RWPE1 (cell line): ENCODE results near the gene AP2B1.
"Not testable (repeated sequence)": the region's sequence is repeated elsewhere in the genome, so short reads cannot be mapped to it uniquely, and the experiment has no call there.

Experiments used
- CTCF ChIA-PET: fragments of 350-600 bp; sonication (Branson Sonifier 250); formaldehyde crosslinking; extraction: SDS; loops from one replicate; lab custom pipeline; 2021; lab: Yijun Ruan, JAX
- POLR2A ChIA-PET: fragments of 400-600 bp; formaldehyde crosslinking; extraction: SDS; loops from one replicate; lab custom pipeline; 2020; ENCODE audit warnings: antibody characterized with exemption; ENCODE audit not compliant: low non-redundant PET; lab: Yijun Ruan, JAX
- DNase-seq: peaks from one replicate; pipeline ENCODE4 v3.0.0; 2012; ENCODE audit warnings: low spot score
- H3K27ac ChIP-seq: fragments of 450-650 bp; 2 replicates; pipeline ENCODE4 v1.5.1; 2017
- CTCF ChIP-seq: fragments of 450-650 bp; conservative IDR thresholded peaks from 2 replicates; pipeline ENCODE4 v1.5.1; 2017; ENCODE audit warnings: low read depth, mild to moderate bottlenecking

Gene AP2B1

GRCh38 chr17:35596530-35597233, 9.6 kb downstream of the AP2B1 start:
- CTCF ChIA-PET = interaction anchor here (0.6 to 0.7 kb wide), 2 partner anchors 129 to 340 kb away, joined by 3 read pairs; no protein-coding TSS in a partner anchor
- TF ChIP-seq CTCF = peak; percentile 37
- POLR2A ChIA-PET = interaction anchor here (0.6 kb wide), 1 partner anchor 31 kb away, joined by 3 read pairs; no protein-coding TSS in a partner anchor
- DNase-seq = no peak
- H3K27ac ChIP-seq = no peak overlapping the region

GRCh38 chr17:35597604-35598003, 10.5 kb downstream of the AP2B1 start:
- DNase-seq = no peak
- ChIA-PET CTCF (no interaction called here), POLR2A (no interaction called here)
- no peak for TF ChIP-seq CTCF
- H3K27ac ChIP-seq = no peak overlapping the region

- CTCF ChIA-PET = interaction anchor here (1.7 kb wide), 1 partner anchor 10 kb away, joined by 6 read pairs; no protein-coding TSS in a partner anchor
- no peak overlapping the region for H3K27ac ChIP-seq
- no peak for TF ChIP-seq CTCF
- POLR2A ChIA-PET = no interaction called here
- no peak for DNase-seq
Observed at GRCh38 chr17:35603674-35604073, 16.6 kb downstream of the AP2B1 start.

- TF ChIP-seq CTCF = no peak
- CTCF ChIA-PET = interaction anchor here (0.6 kb wide), 1 partner anchor 132 kb away, joined by 3 read pairs; no protein-coding TSS in a partner anchor
- H3K27ac ChIP-seq = no peak overlapping the region
- no peak for DNase-seq
- POLR2A ChIA-PET = no interaction called here
Observed at GRCh38 chr17:35605678-35606077, 18.6 kb downstream of the AP2B1 start.

GRCh38 chr17:35607239-35607847, 20.2 kb downstream of the AP2B1 start:
- no peak for TF ChIP-seq CTCF
- H3K27ac ChIP-seq = no peak overlapping the region
- POLR2A ChIA-PET = interaction anchor here (0.6 kb wide), 1 partner anchor 25 kb away, joined by 6 read pairs; no protein-coding TSS in a partner anchor
- DNase-seq = no peak
- CTCF ChIA-PET = interaction anchor here (0.6 to 1.4 kb wide), 5 partner anchors 19 to 199 kb away, joined by 3 to 4 read pairs (median 4); no protein-coding TSS in a partner anchor

GRCh38 chr17:35609831-35610230, 22.7 kb downstream of the AP2B1 start:
- ChIA-PET POLR2A (no interaction called here), CTCF (no interaction called here)
- no peak for TF ChIP-seq CTCF
- no peak overlapping the region for H3K27ac ChIP-seq
- DNase-seq = no peak

GRCh38 chr17:35610746-35611145, 23.6 kb downstream of the AP2B1 start:
- DNase-seq, POLR2A ChIA-PET, H3K27ac ChIP-seq: not testable (repeated sequence)
- CTCF ChIA-PET = interaction anchor here (1.1 to 5.0 kb wide), 2 partner anchors 130 to 137 kb away, joined by 4 to 64 read pairs; no protein-coding TSS in a partner anchor
